Memory B cell (primary cell): ENCODE measurements around the gene LPAR3.
A peak's percentile ranks its signal among the peaks of the same experiment; 100 is the strongest.

ENCODE experiments used
- ATAC-seq: fragments of 150-1000 bp; cut with Tn5 transposase; 2 replicates; pipeline ENCODE4 v1.10.0; 2021; ENCODE audit warnings: low read depth, mild to moderate bottlenecking, moderate library complexity
- DNase-seq, 2 donors: peaks; one replicate each; pipeline ENCODE4 v3.0.0; 2022; ENCODE audit warnings: low spot score in 2 of 2
- H3K27ac Mint-ChIP-seq: one replicate; pipeline ENCODE4 v1.8.0; 2022; ENCODE audit warnings: mild to moderate bottlenecking, moderate library complexity, mixed read lengths
- H3K27me3 Mint-ChIP-seq: one replicate; pipeline ENCODE4 v1.8.0; 2022; ENCODE audit warnings: mixed read lengths
- H3K36me3 Mint-ChIP-seq: one replicate; pipeline ENCODE4 v1.8.0; 2022; ENCODE audit warnings: mild to moderate bottlenecking, mixed read lengths
- H3K4me1 Mint-ChIP-seq: one replicate; pipeline ENCODE4 v1.8.0; 2022; ENCODE audit warnings: mixed read lengths
- H3K4me3 Mint-ChIP-seq: one replicate; pipeline ENCODE4 v1.8.0; 2022; ENCODE audit warnings: mild to moderate bottlenecking, moderate library complexity, mixed read lengths
- H3K9me3 Mint-ChIP-seq: one replicate; pipeline ENCODE4 v1.8.0; 2022; ENCODE audit warnings: mixed read lengths

Gene LPAR3

GRCh38 chr1:84774669-84775534 lies 118.1 kb downstream of the LPAR3 start:
- H3K9me3 Mint-ChIP-seq = no peaks in the 10 kb centered on the region
- peaks cover 3% of the 10 kb centered on the region for H3K27me3 Mint-ChIP-seq
- ATAC-seq (no peak), DNase-seq (no peak)
- H3K4me1 Mint-ChIP-seq = no peaks in the 10 kb centered on the region
- H3K27ac Mint-ChIP-seq = no peak overlapping the region
- H3K4me3 Mint-ChIP-seq = no peak overlapping the region
- H3K36me3 Mint-ChIP-seq = no peaks in the 10 kb centered on the region

- Mint-ChIP-seq H3K27me3 (peaks cover 3% of the 10 kb centered on the region), H3K4me3 (no peak overlapping the region), H3K36me3 (no peaks in the 10 kb centered on the region), H3K4me1 (no peaks in the 10 kb centered on the region), H3K9me3 (no peaks in the 10 kb centered on the region), H3K27ac (no peak overlapping the region)
- no peak for ATAC-seq
- DNase-seq = no peak
These were observed 119.0 kb downstream of the LPAR3 start for GRCh38 chr1:84773933-84774497.

GRCh38 chr1:84773195-84773594 lies 119.8 kb downstream of the LPAR3 start:
- no peak overlapping the region for H3K4me3 Mint-ChIP-seq
- no peaks in the 10 kb centered on the region for H3K4me1 Mint-ChIP-seq
- H3K36me3 Mint-ChIP-seq = no peaks in the 10 kb centered on the region
- peaks cover 7% of the 10 kb centered on the region for H3K27me3 Mint-ChIP-seq
- DNase-seq = no peak
- H3K9me3 Mint-ChIP-seq = no peaks in the 10 kb centered on the region
- H3K27ac Mint-ChIP-seq = no peak overlapping the region
- no peak for ATAC-seq

GRCh38 chr1:84772428-84772943 lies 120.5 kb downstream of the LPAR3 start:
- ATAC-seq = peak; percentile 80
- Mint-ChIP-seq H3K27ac (no peak overlapping the region), H3K9me3 (no peaks in the 10 kb centered on the region), H3K4me3 (no peak overlapping the region), H3K4me1 (no peaks in the 10 kb centered on the region), H3K27me3 (peaks cover 11% of the 10 kb centered on the region), H3K36me3 (no peaks in the 10 kb centered on the region)
- DNase-seq = peak; percentile 68 to 69

GRCh38 chr1:84771895-84772294 lies 121.1 kb downstream of the LPAR3 start:
- H3K4me3 Mint-ChIP-seq = no peak overlapping the region

GRCh38 chr1:84770481-84770880 lies 122.5 kb downstream of the LPAR3 start:
- Mint-ChIP-seq H3K36me3 (no peaks in the 10 kb centered on the region), H3K9me3 (no peaks in the 10 kb centered on the region), H3K27me3 (peaks cover 11% of the 10 kb centered on the region), H3K27ac (no peak overlapping the region), H3K4me3 (no peak overlapping the region), H3K4me1 (no peaks in the 10 kb centered on the region)
- no peak for DNase-seq
- ATAC-seq = no peak

More at GRCh38 chr1:84771895-84772294, 121.1 kb downstream of the LPAR3 start:
- DNase-seq (no peak), ATAC-seq (no peak)
- Mint-ChIP-seq H3K9me3 (no peaks in the 10 kb centered on the region), H3K27me3 (peaks cover 11% of the 10 kb centered on the region), H3K36me3 (no peaks in the 10 kb centered on the region), H3K27ac (no peak overlapping the region), H3K4me1 (no peaks in the 10 kb centered on the region)

- DNase-seq (no peak), ATAC-seq (no peak)
- H3K27me3 Mint-ChIP-seq = peaks cover 15% of the 10 kb centered on the region
- no peak overlapping the region for H3K27ac Mint-ChIP-seq
- H3K4me3 Mint-ChIP-seq = no peak overlapping the region
- H3K4me1 Mint-ChIP-seq = no peaks in the 10 kb centered on the region
- no peaks in the 10 kb centered on the region for H3K9me3 Mint-ChIP-seq
- H3K36me3 Mint-ChIP-seq = no peaks in the 10 kb centered on the region
These were observed 123.4 kb downstream of the LPAR3 start for GRCh38 chr1:84769636-84770035.

GRCh38 chr1:84768634-84769033 lies 124.4 kb downstream of the LPAR3 start:
- Mint-ChIP-seq H3K4me3 (no peak overlapping the region), H3K4me1 (no peaks in the 10 kb centered on the region), H3K9me3 (no peaks in the 10 kb centered on the region), H3K27ac (no peak overlapping the region), H3K36me3 (no peaks in the 10 kb centered on the region), H3K27me3 (peaks cover 15% of the 10 kb centered on the region)
- no peak for ATAC-seq
- no peak for DNase-seq

GRCh38 chr1:84763912-84764680 lies 128.9 kb downstream of the LPAR3 start:
- ATAC-seq = no peak
- Mint-ChIP-seq H3K4me1 (peaks cover 2% of the 10 kb centered on the region), H3K36me3 (no peaks in the 10 kb centered on the region), H3K9me3 (no peaks in the 10 kb centered on the region), H3K4me3 (no peak overlapping the region), H3K27me3 (peaks cover 20% of the 10 kb centered on the region), H3K27ac (no peak overlapping the region)
- no peak for DNase-seq

- Mint-ChIP-seq H3K9me3 (no peaks in the 10 kb centered on the region), H3K4me3 (no peak overlapping the region), H3K27ac (no peak overlapping the region), H3K27me3 (peaks cover 14% of the 10 kb centered on the region), H3K36me3 (no peaks in the 10 kb centered on the region), H3K4me1 (peaks cover 5% of the 10 kb centered on the region)
- DNase-seq = no peak
- ATAC-seq = no peak
These were observed 130.3 kb downstream of the LPAR3 start for GRCh38 chr1:84762664-84763063.
